ENCODE data around the gene NAA10.

The NAA10 gene

GRCh38 chrX:153966841-153967535, 32.2 kb upstream of the NAA10 start:
- DNase-seq (ENCODE audit: low read depth), result no peak

GRCh38 chrX:153966283-153966688, 31.4 kb upstream of the NAA10 start:
- no peak for DNase-seq (ENCODE audit: low read depth)

- no peak for DNase-seq (ENCODE audit: low read depth)
Observed at GRCh38 chrX:153965406-153965805, 30.6 kb upstream of the NAA10 start.

- no peak for DNase-seq (ENCODE audit: low read depth)
Observed at GRCh38 chrX:153964105-153964504, 29.3 kb upstream of the NAA10 start.

GRCh38 chrX:153963546-153963945, 28.7 kb upstream of the NAA10 start:
- no peak for DNase-seq (ENCODE audit: low read depth)

- no peak for DNase-seq (ENCODE audit: low read depth)
Observed at GRCh38 chrX:153961292-153961691, 26.5 kb upstream of the NAA10 start.

- DNase-seq (ENCODE audit: low read depth), result no peak
Observed at GRCh38 chrX:153960786-153961185, 25.9 kb upstream of the NAA10 start.

GRCh38 chrX:153960077-153960476, 25.2 kb upstream of the NAA10 start:
- DNase-seq (ENCODE audit: low read depth), result no peak

GRCh38 chrX:153959649-153960048, 24.8 kb upstream of the NAA10 start:
- no peak for DNase-seq (ENCODE audit: low read depth)

- DNase-seq (ENCODE audit: low read depth), result no peak
Observed at GRCh38 chrX:153958605-153959004, 23.8 kb upstream of the NAA10 start.

GRCh38 chrX:153957224-153957623, 22.4 kb upstream of the NAA10 start:
- no peak for DNase-seq (ENCODE audit: low read depth)

GRCh38 chrX:153956044-153956907, 21.4 kb upstream of the NAA10 start:
- DNase-seq (ENCODE audit: low read depth), result no peak

- DNase-seq (ENCODE audit: low read depth), result no peak
Observed at GRCh38 chrX:153955228-153955732, 20.4 kb upstream of the NAA10 start.

GRCh38 chrX:153954558-153955227, 19.9 kb upstream of the NAA10 start:
- no peak for DNase-seq (ENCODE audit: low read depth)

- DNase-seq (ENCODE audit: low read depth), result no peak
Observed at GRCh38 chrX:153953892-153954557, 19.2 kb upstream of the NAA10 start.

GRCh38 chrX:153953342-153953830, 18.5 kb upstream of the NAA10 start:
- DNase-seq (ENCODE audit: low read depth), result peak; percentile 41

GRCh38 chrX:153952373-153953026, 17.7 kb upstream of the NAA10 start:
- DNase-seq (ENCODE audit: low read depth), result no peak

- no peak for DNase-seq (ENCODE audit: low read depth)
Observed at GRCh38 chrX:153951683-153952372, 17.0 kb upstream of the NAA10 start.

- no peak for DNase-seq (ENCODE audit: low read depth)
Observed at GRCh38 chrX:153950127-153950526, 15.3 kb upstream of the NAA10 start.

Measured in fibroblast of gingiva (primary cell).